Raji (cell line): Measurements from ENCODE around the gene NKRF.

Experiments
- POLR2A ChIP-seq: IDR thresholded peaks from 2 replicates; pipeline ENCODE4 v1.6.1; 2011; ENCODE audit warnings: low read depth, low read length, control low read depth; ENCODE audit not compliant: insufficient read depth

NKRF gene

GRCh38 chrX:119606280-119607017, at the start of gene NKRF:
Gene NKRF (minus strand): TSS chrX:119606424.
- TF ChIP-seq POLR2A: peak; percentile 94

DNA sequence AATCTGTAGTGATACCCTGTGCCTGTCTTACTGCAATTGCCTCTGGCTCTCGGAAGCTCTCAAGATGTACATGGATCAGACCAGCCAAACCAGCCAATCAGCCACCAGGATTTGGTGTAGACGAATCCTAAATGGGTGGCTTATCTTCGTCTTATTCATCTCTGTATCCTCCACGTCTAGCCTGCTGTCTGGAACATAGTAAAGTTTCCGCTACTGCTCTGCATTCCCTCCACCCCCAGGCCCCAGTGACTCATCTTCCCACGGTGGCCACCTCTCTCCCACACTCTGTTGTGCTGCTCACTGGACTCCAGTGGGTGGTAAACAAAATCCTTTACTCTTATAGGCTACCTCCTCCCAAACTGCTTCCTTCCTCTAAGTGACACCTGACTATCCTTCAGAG, 48.9 kb upstream of the NKRF start:
- no peak for TF ChIP-seq POLR2A

GRCh38 chrX:119654112-119654531, 47.9 kb upstream of the NKRF start:
- TF ChIP-seq POLR2A: no peak

- TF ChIP-seq POLR2A: no peak
Measured at GRCh38 chrX:119648421-119648775, 42.2 kb upstream of the NKRF start.

DNA sequence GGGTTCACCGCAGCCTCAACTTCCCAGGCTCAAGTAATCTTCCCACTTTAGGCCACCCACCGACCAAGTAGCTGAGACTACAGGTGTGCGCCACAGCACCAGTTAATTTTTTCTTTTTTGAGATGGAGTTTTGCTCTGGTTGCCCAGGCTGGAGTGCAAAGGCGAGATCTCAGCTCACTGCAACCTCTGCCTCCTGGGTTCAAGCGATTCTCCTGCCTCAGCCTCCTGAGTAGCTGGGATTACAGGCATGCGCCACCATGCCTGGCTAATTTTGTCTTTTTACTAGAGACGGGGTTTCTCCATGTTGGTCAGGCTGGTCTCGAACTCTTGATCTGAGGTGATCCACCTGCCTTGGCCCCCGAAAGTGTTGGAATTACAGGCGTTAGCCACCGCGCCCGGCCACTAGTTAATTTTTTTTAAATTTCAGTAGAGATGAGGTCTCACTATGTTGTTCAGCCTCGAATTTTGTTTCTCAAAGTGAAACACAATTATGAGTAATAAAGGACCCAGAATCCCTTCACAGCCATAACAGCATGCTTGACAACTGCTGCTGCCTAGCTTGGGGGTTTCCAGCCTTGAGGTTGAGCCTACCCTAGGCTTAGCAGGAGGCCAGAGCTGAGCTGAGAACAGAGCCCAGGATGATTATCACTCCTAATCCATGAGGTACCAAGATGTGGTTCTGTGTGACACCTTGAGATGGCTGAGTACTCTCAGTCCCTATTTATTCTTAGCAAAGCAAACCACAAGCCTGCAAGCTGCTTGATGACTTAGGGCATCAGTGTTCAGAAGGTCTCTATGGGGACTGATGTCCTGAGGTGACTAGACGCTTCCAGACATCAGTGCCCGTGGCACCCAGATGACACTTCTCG, 41.6 kb upstream of the NKRF start:
- TF ChIP-seq POLR2A: no peak

GRCh38 chrX:119647089-119647488, 40.9 kb upstream of the NKRF start:
- TF ChIP-seq POLR2A: no peak

GRCh38 chrX:119646515-119646914, 40.3 kb upstream of the NKRF start:
- TF ChIP-seq POLR2A: no peak

DNA sequence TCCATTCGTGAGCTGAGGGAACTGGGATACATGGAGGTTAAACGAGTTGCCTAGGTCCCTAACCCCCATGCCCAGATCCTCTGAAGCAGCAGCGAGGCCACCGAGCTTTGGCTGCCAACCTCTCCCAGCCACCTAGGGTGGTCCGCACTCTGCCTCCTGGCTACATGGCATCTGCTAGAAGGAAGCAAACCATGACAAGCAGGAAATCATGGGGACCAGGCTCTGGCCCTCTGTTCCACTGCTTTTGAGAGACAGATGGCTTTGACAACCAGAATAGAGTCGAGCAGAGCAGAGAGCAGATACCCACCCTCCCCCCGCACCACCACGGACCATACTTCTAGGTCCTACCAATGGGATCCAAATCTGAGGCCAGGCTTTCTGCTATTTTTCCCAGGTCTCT, 37.5 kb upstream of the NKRF start:
- TF ChIP-seq POLR2A: no peak

- no peak for TF ChIP-seq POLR2A
Measured at GRCh38 chrX:119640731-119641170, 34.5 kb upstream of the NKRF start.

- TF ChIP-seq POLR2A: no peak
Measured at GRCh38 chrX:119638725-119639471, 32.7 kb upstream of the NKRF start.

- TF ChIP-seq POLR2A: no peak
Measured at GRCh38 chrX:119636419-119636818, 30.2 kb upstream of the NKRF start.

GRCh38 chrX:119635799-119636198, 29.6 kb upstream of the NKRF start:
- TF ChIP-seq POLR2A: no peak

DNA sequence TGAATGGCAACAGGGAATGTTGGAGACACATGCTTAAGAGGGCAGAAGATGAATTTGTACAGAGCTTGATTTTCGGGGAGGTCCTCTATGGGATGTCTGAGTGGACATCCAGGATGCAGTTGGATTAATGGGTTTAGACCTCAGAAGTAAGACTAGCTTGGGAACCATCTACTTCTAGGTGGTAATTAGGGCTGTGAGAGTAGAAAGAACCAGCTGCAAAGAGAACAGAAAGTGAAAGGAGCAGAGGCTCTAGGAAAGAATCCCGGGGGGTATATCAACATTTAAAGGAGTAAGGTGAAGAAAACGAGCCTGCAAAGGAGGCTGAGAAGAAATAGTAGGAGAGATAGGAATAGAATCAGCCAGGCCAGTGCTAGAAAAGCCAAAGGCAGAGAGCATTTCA, 29.0 kb upstream of the NKRF start:
- TF ChIP-seq POLR2A: no peak

DNA sequence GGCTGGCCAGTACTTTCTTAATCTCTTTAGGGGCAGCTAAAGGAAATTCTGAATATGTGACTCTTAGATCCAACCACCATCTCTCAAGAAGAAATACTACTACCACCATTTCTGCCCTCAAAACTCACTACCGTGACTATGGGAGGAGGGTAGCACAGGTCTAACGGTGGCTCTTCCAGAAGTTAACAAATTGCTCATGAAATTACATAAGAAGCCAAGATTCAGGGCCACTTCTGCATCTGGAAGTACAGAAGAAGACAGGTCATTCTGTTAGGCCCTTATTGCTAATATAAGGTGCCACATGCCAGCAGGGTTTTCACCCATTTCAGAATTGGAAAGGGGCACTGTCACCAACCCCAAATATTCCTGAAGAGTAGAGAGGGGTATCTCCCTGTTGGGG, 19.6 kb upstream of the NKRF start:
- TF ChIP-seq POLR2A: no peak

DNA sequence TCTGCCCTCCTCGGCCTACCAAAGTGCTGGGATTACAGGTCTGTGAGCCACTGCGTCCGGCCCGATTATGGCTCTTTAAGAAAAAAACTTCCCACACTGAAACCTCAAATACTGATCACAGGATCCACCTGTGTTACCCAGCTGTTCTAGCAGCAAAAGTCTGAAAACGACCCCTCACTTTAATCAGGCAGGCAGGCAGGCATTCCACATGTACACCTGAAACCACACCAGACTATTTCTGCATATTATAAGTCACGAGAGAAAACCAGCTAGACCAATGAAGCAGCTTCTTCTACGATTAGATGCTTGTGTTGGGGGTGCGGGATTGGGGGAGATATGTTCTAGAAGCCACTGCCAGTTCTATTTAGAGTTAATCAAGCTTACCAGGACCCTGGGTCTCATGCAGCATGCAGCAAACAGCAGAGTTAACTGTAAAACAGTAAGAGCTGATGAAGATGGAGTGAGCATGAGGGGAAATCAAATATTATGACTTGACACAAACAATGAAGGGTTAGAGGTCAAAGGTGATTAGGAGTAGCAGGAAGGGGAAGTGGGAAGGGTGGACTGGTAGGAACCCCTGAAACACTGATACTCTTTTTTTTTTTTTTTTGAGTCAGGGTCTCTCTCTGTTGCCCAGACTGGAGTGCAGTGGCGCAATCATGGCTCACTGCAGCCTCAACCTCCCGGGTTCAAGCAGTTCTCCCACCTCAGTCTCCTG, 18.9 kb upstream of the NKRF start:
- TF ChIP-seq POLR2A: no peak
